ENCODE data around the gene MARCHF9.
"Not testable (repeated sequence)": the region's sequence is repeated elsewhere in the genome, so short reads cannot be mapped to it uniquely, and the experiment has no call there.

MARCHF9 gene

DNA sequence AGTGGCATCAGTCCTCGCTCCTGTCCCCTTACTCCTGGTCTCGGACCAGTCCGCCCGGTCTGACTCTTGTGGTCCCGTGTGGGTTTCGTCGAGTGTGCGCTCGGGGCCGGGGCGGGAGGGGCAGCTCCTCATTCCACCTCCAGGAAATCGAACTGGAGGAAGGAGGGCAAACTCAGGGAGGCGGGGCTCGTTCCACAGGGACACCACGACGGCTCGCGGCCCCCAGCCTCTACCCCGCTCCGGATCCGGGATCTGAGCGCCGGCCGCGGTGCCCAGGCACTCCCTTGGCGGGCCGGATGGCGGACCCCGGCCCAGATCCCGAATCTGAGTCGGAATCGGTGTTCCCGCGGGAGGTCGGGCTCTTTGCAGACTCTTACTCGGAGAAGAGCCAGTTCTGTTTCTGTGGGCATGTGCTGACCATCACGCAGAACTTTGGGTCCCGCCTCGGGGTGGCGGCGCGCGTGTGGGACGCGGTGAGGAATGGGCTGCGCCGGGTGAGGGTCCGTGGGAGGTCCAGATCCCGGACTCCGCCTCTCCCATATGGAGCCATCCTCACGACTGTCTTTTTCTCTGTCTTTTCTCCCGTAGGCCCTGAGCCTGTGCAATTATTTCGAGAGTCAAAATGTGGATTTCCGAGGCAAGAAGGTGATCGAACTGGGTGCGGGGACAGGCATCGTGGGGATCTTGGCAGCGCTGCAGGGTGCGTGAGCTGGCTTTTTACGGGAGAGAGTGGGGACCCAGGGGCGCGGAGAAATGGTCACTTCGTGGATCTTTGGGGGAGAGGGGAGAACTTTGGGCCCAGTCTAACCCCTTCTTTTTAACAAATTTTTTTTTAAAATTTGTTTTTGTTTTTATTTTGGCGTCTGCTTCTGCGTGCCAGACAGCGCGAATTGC is 17.8 kb downstream of the MARCHF9 start, which contains the start of gene EEF1AKMT3:
Gene EEF1AKMT3, plus strand, starts transcription at position 186 of the 894 bp plus-strand sequence. Its CDS starts 111 bp downstream, at position 297.
- peak; percentile 24 for DNase-seq

DNA sequence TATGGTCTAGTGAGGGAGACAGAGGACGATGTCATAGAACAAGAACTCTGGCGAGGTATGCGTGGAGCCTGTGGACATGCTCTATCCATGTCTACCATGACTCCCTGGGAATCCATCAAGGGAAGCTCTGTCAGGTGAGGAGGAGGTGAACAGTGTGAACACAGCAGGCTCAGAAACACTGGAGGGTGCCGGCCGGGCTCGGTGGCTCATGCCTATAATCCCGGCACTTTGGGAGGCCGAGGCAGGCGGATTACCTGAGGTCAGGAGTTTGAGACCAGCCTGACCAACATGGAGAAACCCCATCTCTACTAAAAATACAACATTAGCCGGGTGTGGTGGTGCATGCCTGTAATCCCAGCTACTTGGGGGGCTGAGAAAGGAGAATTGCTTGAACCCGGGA is 19.7 kb downstream of the MARCHF9 start:
- not testable (repeated sequence) for DNase-seq

- DNase-seq = no peak
Measured at GRCh38 chr12:57775044-57775443, 20.1 kb downstream of the MARCHF9 start.

GRCh38 chr12:57775563-57776246 is 20.8 kb downstream of the MARCHF9 start:
- no peak for DNase-seq

GRCh38 chr12:57776247-57776587 is 21.3 kb downstream of the MARCHF9 start:
- no peak for DNase-seq

DNA sequence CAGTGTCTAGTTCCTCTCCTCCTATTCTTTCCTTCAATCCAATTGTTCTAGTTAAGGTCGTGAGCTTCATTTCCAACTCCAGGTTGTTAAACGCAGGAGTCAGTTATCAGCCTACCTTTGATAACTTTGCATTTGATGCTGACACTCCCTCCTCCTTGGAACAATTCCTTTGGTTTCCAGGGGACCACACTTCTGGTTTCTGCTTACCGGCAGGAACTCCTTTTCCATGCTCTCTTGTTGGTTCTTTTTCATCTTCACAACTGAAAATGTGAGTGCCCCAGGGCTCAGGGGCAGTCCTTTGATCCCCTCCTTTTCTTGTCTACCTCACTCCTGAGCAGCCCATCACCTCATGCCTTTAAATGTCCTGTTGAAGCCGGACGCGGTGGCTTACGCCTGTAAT is 22.5 kb downstream of the MARCHF9 start:
- no peak for DNase-seq

DNA sequence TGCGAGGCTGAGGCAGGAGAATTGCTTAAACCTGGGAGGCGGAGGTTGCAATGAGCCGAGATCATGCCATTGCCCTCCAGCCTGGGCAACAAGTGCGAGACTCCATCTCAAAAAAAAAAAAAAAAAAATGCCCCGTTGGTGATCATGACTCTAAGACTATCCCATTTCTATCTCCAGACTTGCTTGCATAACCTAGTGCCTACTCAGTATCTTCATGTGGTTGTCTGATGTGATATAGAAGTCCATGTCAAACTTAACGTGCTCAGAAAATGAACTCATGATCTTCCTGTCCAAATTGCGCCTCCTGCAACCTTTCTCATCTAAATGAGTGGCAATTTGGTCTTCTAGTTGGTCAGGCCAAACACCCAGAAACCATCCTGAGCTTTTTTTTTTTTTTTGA is 23.0 kb downstream of the MARCHF9 start:
- no peak for DNase-seq

GRCh38 chr12:57779736-57780135 is 24.8 kb downstream of the MARCHF9 start:
- no peak for DNase-seq

GRCh38 chr12:57780284-57780897 is 25.5 kb downstream of the MARCHF9 start:
- no peak for DNase-seq

DNA sequence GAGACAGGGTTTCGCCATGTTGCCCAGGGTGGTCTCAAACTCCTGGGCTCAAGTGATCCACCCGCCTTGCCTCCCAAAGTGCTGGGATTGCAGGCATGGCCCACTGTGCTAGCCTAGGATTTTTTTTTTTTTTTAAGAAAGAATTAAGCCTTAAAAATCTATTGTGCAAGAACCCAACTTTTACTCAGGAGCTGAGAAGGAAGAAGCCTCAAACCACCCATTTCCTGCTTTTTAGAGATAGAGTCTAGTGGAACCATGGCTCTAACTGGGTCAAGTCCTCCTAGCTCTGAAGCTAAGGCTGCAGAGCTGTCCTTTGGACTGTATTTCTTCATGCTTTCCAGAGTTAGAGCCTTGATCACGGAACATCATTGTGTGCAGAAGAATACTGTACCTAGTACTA is 26.3 kb downstream of the MARCHF9 start:
- no peak for DNase-seq

DNA sequence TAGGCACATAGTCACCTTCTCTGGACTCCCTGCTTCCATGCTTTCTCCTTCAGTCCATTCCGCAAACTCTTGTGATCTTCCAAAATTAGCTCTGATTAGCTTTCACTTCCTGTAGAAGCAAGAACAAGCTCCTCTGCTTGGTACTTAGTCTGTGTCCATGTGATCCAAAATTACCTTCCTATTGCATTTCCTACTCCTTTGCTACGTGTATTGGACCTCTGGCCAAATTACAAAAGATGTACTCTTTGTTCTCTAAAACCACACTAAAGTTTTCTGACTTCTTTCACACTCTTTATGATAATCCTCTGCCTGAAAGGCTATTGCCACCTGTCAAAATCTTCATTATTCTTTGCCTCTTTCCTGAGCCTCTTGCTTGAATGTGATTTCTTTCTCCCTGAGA is 26.9 kb downstream of the MARCHF9 start:
- DNase-seq = no peak

DNA sequence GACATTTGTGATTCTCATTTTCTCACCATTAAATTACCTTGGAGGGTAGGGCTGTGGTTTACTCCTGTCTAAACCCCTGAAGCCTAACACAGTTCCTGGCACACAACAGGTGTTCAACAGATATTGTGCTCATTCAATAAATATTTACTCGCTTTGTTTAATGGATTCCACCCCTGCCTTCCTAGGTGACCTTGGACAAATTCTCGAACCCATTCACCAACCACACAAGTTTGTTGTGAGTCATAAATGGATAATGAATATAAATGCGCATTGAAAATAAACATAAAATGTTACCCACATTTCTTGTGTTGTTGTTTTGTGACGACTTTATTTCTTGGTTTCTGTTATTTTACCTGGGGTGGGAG is 27.3 kb downstream of the MARCHF9 start:
- no peak for DNase-seq

- peak; percentile 58 for DNase-seq
Measured at GRCh38 chr12:57782608-57783465, 27.9 kb downstream of the MARCHF9 start, which contains the start of gene TSFM. TSS of gene TSFM (plus strand) at chr12:57782787. CDS start at chr12:57782802, 15 bp downstream.

GRCh38 chr12:57783466-57783801 is 28.5 kb downstream of the MARCHF9 start:
- no peak for DNase-seq

DNA sequence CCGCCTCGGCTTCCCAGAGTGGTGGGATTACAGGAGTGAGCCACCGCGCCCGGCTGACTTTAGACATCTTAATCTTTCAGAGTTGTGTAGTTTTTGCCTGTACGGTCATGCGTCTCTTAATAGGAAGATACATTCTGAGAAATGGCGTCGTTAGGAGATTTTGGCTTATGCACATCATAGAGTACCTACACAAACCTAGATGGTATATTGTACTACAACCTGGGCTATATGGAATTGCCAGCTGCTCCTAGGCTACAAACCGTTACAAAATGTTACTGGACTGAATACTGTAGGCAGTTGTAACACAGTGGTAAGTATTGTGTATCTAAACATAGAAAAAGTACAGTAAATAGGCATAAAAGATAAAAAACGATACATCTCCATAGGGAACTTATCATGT is 29.0 kb downstream of the MARCHF9 start:
- DNase-seq = no peak

DNA sequence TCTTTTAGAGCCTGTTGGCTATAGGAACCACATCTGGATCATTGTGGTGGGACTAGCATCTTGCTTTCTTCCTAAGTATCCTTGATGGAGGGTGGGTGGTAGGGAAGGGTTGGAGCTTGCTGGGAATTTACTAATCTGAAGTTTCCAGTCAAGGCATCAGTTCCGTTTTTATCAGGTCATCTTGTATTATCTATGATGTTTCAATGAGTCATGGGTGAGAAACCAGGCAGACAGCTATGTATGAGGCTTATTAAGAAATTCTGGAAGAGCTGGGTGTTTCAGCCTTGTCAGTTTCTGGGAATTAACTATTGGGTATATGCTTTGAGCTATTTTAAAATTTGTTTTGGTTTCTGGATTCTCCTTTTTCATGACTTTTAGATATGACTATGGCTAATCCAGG is 39.0 kb downstream of the MARCHF9 start:
- no peak for DNase-seq

- DNase-seq = no peak
Measured at GRCh38 chr12:57795354-57795753, 40.5 kb downstream of the MARCHF9 start.

GRCh38 chr12:57796996-57797395 is 42.1 kb downstream of the MARCHF9 start:
- no peak for DNase-seq

DNA sequence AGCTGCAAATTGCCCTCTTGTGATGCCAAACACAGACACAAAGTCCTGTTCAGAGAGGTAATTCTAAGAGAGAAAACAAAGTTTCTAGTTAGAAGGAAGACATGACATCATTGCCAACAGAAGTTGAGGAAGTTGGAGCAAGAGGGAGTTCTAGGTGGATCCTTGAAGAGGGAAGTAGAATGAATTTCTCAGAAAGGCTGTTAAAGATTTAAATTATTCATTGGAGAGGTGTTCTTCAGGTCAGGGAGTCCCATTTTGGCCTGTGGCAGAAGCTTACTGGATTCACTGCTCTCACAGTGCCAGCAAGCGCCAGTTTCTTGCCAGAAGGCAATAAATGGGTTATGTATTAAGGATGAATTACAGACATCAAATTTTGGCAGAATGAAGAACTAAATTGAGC is 43.0 kb downstream of the MARCHF9 start:
- no peak for DNase-seq

- DNase-seq = no peak
Measured at GRCh38 chr12:57800965-57801364, 46.1 kb downstream of the MARCHF9 start.

- DNase-seq = no peak
Measured at GRCh38 chr12:57802607-57803006, 47.7 kb downstream of the MARCHF9 start.

- no peak for DNase-seq
Measured at GRCh38 chr12:57803319-57803893, 48.5 kb downstream of the MARCHF9 start.

- no peak for DNase-seq
Measured at GRCh38 chr12:57806677-57807076, 51.8 kb downstream of the MARCHF9 start.
